ENCODE measurements around the gene YBX3.

The YBX3 gene

DNA sequence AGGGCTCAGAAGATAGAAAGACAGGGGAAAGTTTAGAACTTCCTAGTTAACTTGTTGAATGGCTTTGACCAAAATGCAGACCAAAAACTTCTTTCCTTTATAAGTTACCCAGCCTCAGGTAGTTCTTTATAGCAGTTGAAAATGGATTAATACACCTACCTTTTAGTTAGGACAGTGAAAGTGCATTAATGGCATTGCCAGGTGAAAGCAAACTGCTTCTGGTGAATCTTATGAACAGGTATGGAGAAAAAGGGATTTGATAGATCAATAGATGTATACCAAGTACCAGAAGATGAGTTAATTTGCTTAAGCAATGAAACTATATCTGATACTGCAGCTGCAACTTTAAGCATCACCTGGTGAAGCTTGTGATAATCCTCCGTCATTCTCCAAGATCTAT is 35.1 kb downstream of the YBX3 start:
- TF ChIP-seq ZNF8 (CRISPR knock-in tag; IDR thresholded peaks at IDR 0.05): no peak
- TF ChIP-seq, protein P1, sequence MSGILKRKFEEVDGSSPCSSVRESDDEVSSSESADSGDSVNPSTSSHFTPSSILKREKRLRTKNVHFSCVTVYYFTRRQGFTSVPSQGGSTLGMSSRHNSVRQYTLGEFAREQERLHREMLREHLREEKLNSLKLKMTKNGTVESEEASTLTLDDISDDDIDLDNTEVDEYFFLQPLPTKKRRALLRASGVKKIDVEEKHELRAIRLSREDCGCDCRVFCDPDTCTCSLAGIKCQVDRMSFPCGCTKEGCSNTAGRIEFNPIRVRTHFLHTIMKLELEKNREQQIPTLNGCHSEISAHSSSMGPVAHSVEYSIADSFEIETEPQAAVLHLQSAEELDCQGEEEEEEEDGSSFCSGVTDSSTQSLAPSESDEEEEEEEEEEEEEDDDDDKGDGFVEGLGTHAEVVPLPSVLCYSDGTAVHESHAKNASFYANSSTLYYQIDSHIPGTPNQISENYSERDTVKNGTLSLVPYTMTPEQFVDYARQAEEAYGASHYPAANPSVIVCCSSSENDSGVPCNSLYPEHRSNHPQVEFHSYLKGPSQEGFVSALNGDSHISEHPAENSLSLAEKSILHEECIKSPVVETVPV (CRISPR knock-in tag; IDR thresholded peaks at IDR 0.05): no peak
- TF ChIP-seq TOX (CRISPR knock-in tag; IDR thresholded peaks at IDR 0.05; ENCODE audit: borderline replicate concordance): no peak
- TF ChIP-seq ARNTL (CRISPR knock-in tag; IDR thresholded peaks at IDR 0.05; ENCODE audit: borderline replicate concordance, low read depth): no peak
- no peak for TF ChIP-seq CSDC2 (CRISPR knock-in tag; IDR thresholded peaks at IDR 0.05)
- TF ChIP-seq SNAI2 (CRISPR knock-in tag; IDR thresholded peaks at IDR 0.05): no peak
- TF ChIP-seq, protein P2, sequence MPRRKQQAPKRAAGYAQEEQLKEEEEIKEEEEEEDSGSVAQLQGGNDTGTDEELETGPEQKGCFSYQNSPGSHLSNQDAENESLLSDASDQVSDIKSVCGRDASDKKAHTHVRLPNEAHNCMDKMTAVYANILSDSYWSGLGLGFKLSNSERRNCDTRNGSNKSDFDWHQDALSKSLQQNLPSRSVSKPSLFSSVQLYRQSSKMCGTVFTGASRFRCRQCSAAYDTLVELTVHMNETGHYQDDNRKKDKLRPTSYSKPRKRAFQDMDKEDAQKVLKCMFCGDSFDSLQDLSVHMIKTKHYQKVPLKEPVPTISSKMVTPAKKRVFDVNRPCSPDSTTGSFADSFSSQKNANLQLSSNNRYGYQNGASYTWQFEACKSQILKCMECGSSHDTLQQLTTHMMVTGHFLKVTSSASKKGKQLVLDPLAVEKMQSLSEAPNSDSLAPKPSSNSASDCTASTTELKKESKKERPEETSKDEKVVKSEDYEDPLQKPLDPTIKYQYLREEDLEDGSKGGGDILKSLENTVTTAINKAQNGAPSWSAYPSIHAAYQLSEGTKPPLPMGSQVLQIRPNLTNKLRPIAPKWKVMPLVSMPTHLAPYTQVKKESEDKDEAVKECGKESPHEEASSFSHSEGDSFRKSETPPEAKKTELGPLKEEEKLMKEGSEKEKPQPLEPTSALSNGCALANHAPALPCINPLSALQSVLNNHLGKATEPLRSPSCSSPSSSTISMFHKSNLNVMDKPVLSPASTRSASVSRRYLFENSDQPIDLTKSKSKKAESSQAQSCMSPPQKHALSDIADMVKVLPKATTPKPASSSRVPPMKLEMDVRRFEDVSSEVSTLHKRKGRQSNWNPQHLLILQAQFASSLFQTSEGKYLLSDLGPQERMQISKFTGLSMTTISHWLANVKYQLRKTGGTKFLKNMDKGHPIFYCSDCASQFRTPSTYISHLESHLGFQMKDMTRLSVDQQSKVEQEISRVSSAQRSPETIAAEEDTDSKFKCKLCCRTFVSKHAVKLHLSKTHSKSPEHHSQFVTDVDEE (CRISPR knock-in tag; IDR thresholded peaks at IDR 0.05): no peak
- TF ChIP-seq, protein P3, sequence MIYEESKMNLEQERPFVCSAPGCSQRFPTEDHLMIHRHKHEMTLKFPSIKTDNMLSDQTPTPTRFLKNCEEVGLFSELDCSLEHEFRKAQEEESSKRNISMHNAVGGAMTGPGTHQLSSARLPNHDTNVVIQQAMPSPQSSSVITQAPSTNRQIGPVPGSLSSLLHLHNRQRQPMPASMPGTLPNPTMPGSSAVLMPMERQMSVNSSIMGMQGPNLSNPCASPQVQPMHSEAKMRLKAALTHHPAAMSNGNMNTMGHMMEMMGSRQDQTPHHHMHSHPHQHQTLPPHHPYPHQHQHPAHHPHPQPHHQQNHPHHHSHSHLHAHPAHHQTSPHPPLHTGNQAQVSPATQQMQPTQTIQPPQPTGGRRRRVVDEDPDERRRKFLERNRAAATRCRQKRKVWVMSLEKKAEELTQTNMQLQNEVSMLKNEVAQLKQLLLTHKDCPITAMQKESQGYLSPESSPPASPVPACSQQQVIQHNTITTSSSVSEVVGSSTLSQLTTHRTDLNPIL (CRISPR knock-in tag; IDR thresholded peaks at IDR 0.05; ENCODE audit: low read depth): no peak
- TF ChIP-seq RARB (CRISPR knock-in tag; IDR thresholded peaks at IDR 0.05): no peak
- TF ChIP-seq, protein P4, sequence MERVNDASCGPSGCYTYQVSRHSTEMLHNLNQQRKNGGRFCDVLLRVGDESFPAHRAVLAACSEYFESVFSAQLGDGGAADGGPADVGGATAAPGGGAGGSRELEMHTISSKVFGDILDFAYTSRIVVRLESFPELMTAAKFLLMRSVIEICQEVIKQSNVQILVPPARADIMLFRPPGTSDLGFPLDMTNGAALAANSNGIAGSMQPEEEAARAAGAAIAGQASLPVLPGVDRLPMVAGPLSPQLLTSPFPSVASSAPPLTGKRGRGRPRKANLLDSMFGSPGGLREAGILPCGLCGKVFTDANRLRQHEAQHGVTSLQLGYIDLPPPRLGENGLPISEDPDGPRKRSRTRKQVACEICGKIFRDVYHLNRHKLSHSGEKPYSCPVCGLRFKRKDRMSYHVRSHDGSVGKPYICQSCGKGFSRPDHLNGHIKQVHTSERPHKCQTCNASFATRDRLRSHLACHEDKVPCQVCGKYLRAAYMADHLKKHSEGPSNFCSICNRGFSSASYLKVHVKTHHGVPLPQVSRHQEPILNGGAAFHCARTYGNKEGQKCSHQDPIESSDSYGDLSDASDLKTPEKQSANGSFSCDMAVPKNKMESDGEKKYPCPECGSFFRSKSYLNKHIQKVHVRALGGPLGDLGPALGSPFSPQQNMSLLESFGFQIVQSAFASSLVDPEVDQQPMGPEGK (CRISPR knock-in tag; IDR thresholded peaks at IDR 0.05; ENCODE audit: borderline replicate concordance): no peak
- no peak for TF ChIP-seq ZNF70 (CRISPR knock-in tag; IDR thresholded peaks at IDR 0.05)
- TF ChIP-seq, protein P5, sequence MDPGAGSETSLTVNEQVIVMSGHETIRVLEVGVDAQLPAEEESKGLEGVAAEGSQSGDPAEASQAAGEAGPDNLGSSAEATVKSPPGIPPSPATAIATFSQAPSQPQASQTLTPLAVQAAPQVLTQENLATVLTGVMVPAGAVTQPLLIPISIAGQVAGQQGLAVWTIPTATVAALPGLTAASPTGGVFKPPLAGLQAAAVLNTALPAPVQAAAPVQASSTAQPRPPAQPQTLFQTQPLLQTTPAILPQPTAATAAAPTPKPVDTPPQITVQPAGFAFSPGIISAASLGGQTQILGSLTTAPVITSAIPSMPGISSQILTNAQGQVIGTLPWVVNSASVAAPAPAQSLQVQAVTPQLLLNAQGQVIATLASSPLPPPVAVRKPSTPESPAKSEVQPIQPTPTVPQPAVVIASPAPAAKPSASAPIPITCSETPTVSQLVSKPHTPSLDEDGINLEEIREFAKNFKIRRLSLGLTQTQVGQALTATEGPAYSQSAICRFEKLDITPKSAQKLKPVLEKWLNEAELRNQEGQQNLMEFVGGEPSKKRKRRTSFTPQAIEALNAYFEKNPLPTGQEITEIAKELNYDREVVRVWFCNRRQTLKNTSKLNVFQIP (CRISPR knock-in tag; IDR thresholded peaks at IDR 0.05; ENCODE audit: borderline replicate concordance, low read depth): no peak
- no peak for TF ChIP-seq ZNF565 (CRISPR knock-in tag; conservative IDR thresholded peaks at IDR 0.05; ENCODE audit: low read depth)
- no peak for TF ChIP-seq ZC3H10 (CRISPR knock-in tag; IDR thresholded peaks at IDR 0.05)
- no peak for TF ChIP-seq OSR1 (CRISPR knock-in tag; IDR thresholded peaks at IDR 0.05)
- TF ChIP-seq ZFP3 (CRISPR knock-in tag; IDR thresholded peaks at IDR 0.05): no peak
- no peak for TF ChIP-seq BACH2 (CRISPR knock-in tag; IDR thresholded peaks at IDR 0.05; ENCODE audit: borderline replicate concordance)
- no peak for ATAC-seq

DNA sequence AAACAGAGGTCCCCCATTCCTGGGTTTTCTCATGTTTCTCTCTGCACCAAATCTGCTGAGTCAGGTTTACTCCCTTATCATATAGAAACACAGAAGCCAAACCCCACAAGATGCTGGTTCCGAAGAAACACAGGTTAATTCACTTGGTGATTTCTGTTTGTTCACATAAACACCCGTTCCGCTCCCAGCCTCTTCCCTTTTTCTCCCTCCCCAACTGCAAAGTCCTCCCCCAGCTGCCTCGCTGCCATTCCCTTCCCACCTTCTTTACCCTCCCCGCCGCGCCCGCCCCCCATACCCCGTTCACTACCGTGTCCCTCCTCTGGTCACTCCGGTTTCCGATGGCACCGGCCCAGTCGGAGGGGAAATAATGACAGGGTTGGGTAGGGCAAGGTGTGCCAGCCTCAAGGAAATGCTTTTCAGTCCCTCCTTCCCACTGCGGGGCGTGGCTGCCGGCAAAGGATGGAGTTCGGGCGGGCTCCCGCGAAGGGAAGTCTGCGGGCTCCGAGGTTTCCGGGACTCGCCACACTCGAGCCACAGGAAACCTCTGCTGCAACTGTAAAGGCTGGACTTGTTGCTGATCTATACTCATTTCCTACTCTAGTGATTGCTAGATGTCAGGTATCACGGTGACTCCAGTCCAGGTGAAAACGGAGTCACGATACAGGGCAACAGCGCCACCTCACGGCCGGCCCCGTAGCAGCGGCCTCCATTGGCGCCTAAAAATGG is 49.3 kb downstream of the YBX3 start, which contains the start of gene STYK1:
Gene STYK1 (minus strand): TSS at position 394 of the 726 bp plus-strand sequence. CDS start 39,434 bp downstream, outside the sequence.
- peak; percentile 77 for ATAC-seq
- no peak for TF ChIP-seq RARB (CRISPR knock-in tag; IDR thresholded peaks at IDR 0.05)
- no peak for TF ChIP-seq ZNF70 (CRISPR knock-in tag; IDR thresholded peaks at IDR 0.05)
- no peak for TF ChIP-seq ZFP3 (CRISPR knock-in tag; IDR thresholded peaks at IDR 0.05)
- TF ChIP-seq BACH2 (CRISPR knock-in tag; IDR thresholded peaks at IDR 0.05; ENCODE audit: borderline replicate concordance): no peak
- TF ChIP-seq, protein P3 (CRISPR knock-in tag; IDR thresholded peaks at IDR 0.05; ENCODE audit: low read depth): no peak
- TF ChIP-seq ZC3H10 (CRISPR knock-in tag; IDR thresholded peaks at IDR 0.05): no peak
- no peak for TF ChIP-seq OSR1 (CRISPR knock-in tag; IDR thresholded peaks at IDR 0.05)
- TF ChIP-seq GLIS3 (CRISPR knock-in tag; IDR thresholded peaks at IDR 0.05): no peak
- TF ChIP-seq TCF4 (CRISPR knock-in tag; IDR thresholded peaks at IDR 0.05; ENCODE audit: borderline replicate concordance): no peak
